ENCODE measurements around the gene ERVMER34-1. TPM values are rescaled to one million over a fixed set of nuclear protein-coding genes. Genes with fewer than 3 reads are reported as not detected.

ERVMER34-1 gene
- total RNA-seq, 1 experiment from 2014 or later: 0.67 TPM

DNA sequence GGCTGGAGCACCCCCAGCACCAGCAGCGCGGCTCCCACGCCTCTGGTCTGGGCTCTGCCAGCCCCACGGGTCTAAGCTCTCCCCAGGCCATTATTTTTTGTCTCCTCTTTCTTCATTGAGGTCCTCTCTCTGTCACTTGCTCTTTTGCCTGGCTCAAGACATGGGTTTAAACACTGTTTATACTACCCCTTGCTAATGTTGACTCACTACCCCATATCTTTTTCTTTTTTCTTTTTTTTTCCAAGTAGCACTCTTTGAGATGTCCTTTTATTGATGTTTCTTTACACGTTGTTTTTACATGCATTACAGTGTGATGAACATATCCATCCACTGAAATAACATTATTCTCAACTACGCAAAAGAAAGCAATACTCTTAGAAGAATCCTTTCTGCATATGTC is 1.7 kb upstream of the ERVMER34-1 start:
- ATAC-seq: no peak
- Histone ChIP-seq H3K27me3 (ENCODE audit: control insufficient read depth, insufficient read depth, low read length) (no peaks in the 10 kb centered on the region), H3K4me1 (ENCODE audit: control insufficient read depth, insufficient read depth, low read length) (no peaks in the 10 kb centered on the region), H3K4me3 (ENCODE audit: low read depth in 2 of 2, low read length in 2 of 2) (no peak overlapping the region), H3K9me3 (ENCODE audit: control insufficient read depth, insufficient read depth, low read depth, low read length) (no peaks in the 10 kb centered on the region), H3K27ac (ENCODE audit: low read length) (no peak overlapping the region), H3K36me3 (ENCODE audit: control insufficient read depth, insufficient read depth, low read length) (no peaks in the 10 kb centered on the region; the same call in 1 of the 2 replicates)
- ChIA-PET POLR2A (no interaction called here), CTCF (no interaction called here)
- BruUV-seq (replicated peaks): no TSS peak
- TF ChIP-seq, protein P1, sequence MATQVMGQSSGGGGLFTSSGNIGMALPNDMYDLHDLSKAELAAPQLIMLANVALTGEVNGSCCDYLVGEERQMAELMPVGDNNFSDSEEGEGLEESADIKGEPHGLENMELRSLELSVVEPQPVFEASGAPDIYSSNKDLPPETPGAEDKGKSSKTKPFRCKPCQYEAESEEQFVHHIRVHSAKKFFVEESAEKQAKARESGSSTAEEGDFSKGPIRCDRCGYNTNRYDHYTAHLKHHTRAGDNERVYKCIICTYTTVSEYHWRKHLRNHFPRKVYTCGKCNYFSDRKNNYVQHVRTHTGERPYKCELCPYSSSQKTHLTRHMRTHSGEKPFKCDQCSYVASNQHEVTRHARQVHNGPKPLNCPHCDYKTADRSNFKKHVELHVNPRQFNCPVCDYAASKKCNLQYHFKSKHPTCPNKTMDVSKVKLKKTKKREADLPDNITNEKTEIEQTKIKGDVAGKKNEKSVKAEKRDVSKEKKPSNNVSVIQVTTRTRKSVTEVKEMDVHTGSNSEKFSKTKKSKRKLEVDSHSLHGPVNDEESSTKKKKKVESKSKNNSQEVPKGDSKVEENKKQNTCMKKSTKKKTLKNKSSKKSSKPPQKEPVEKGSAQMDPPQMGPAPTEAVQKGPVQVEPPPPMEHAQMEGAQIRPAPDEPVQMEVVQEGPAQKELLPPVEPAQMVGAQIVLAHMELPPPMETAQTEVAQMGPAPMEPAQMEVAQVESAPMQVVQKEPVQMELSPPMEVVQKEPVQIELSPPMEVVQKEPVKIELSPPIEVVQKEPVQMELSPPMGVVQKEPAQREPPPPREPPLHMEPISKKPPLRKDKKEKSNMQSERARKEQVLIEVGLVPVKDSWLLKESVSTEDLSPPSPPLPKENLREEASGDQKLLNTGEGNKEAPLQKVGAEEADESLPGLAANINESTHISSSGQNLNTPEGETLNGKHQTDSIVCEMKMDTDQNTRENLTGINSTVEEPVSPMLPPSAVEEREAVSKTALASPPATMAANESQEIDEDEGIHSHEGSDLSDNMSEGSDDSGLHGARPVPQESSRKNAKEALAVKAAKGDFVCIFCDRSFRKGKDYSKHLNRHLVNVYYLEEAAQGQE (IDR thresholded peaks at IDR 0.05; ENCODE audit: insufficient read depth in 1 of 2, low read depth in 2 of 2, low read length in 1 of 2): no peak
- no peak for TF ChIP-seq TCF7L2 (IDR thresholded peaks at IDR 0.05; ENCODE audit: low read depth, low read length)
- no peak for TF ChIP-seq POLR2AphosphoS5 (IDR thresholded peaks at IDR 0.05; ENCODE audit: low read depth, low read length)
- no peak for TF ChIP-seq SIN3A (IDR thresholded peaks at IDR 0.05; ENCODE audit: borderline replicate concordance, insufficient read depth, low read depth, low read length)
- TF ChIP-seq, protein P2, sequence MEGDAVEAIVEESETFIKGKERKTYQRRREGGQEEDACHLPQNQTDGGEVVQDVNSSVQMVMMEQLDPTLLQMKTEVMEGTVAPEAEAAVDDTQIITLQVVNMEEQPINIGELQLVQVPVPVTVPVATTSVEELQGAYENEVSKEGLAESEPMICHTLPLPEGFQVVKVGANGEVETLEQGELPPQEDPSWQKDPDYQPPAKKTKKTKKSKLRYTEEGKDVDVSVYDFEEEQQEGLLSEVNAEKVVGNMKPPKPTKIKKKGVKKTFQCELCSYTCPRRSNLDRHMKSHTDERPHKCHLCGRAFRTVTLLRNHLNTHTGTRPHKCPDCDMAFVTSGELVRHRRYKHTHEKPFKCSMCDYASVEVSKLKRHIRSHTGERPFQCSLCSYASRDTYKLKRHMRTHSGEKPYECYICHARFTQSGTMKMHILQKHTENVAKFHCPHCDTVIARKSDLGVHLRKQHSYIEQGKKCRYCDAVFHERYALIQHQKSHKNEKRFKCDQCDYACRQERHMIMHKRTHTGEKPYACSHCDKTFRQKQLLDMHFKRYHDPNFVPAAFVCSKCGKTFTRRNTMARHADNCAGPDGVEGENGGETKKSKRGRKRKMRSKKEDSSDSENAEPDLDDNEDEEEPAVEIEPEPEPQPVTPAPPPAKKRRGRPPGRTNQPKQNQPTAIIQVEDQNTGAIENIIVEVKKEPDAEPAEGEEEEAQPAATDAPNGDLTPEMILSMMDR (IDR thresholded peaks at IDR 0.05): no peak
- in situ Hi-C loops (cut with HindIII; ENCODE audit: low pct_unique_long_range_greater_than_20kb, low sequenced_read_pairs): no loop called here
- DNase-seq (ENCODE audit: low read depth, low spot score): no peak
- intact Hi-C loops (cut with micrococcal nuclease; ENCODE audit: unreplicated experiment): no loop called here

DNA sequence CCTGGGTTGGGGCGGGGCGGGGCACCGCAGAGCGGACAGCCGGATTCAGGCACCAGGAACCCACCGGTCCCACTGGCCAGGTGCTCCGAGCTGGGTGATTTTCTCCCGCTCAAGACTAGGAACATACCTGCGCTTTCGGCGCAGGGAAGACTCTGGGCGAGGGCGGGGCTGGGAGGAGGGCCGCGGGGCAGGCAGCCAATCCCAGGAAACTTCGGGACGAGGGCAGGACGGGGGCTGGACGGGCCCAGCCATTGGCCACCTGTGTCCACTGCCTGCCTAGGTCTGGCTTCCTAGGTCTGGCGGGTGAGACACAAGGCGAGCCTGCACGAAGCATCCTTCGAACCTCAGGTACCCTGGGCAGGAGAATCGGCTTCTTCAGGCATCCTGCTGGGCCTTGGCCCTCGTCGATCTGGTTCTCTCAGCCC is 274 bp upstream of the ERVMER34-1 start:
- H3K36me3 ChIP-seq (ENCODE audit: control insufficient read depth, insufficient read depth, low read length): no peaks in the 10 kb centered on the region; the same call in 1 of the 2 replicates
- H3K27ac ChIP-seq (ENCODE audit: low read length): no peak overlapping the region
- BruUV-seq (replicated peaks): no TSS peak
- intact Hi-C loops (cut with micrococcal nuclease; ENCODE audit: unreplicated experiment): no loop called here
- H3K9me3 ChIP-seq (ENCODE audit: control insufficient read depth, insufficient read depth, low read depth, low read length): no peaks in the 10 kb centered on the region
- TF ChIP-seq TCF7L2 (IDR thresholded peaks at IDR 0.05; ENCODE audit: low read depth, low read length): no peak
- TF ChIP-seq, protein P2 (IDR thresholded peaks at IDR 0.05): no peak
- no peak for TF ChIP-seq POLR2AphosphoS5 (IDR thresholded peaks at IDR 0.05; ENCODE audit: low read depth, low read length)
- TF ChIP-seq SIN3A (IDR thresholded peaks at IDR 0.05; ENCODE audit: borderline replicate concordance, insufficient read depth, low read depth, low read length): no peak
- TF ChIP-seq, protein P1 (IDR thresholded peaks at IDR 0.05; ENCODE audit: insufficient read depth in 1 of 2, low read depth in 2 of 2, low read length in 1 of 2): no peak
- no peaks in the 10 kb centered on the region for H3K27me3 ChIP-seq (ENCODE audit: control insufficient read depth, insufficient read depth, low read length)
- ChIA-PET POLR2A (no interaction called here), CTCF (no interaction called here)
- H3K4me1 ChIP-seq (ENCODE audit: control insufficient read depth, insufficient read depth, low read length): no peaks in the 10 kb centered on the region
- H3K4me3 ChIP-seq (ENCODE audit: low read depth in 2 of 2, low read length in 2 of 2): peak overlapping the region; percentile 43 to 53
- ATAC-seq (peak; percentile 97), DNase-seq (ENCODE audit: low read depth, low spot score) (no peak)
- in situ Hi-C loops (cut with HindIII; ENCODE audit: low pct_unique_long_range_greater_than_20kb, low sequenced_read_pairs): no loop called here

All from Panc1 (cell line).